Loucy (cell line): ENCODE measurements around the gene MYRIP.

Experiments used
- CTCF ChIP-seq: fragments of 200-600 bp; sonication (generic); conservative IDR thresholded peaks from 2 replicates; pipeline ENCODE4 v1.5.1; 2014; ENCODE audit warnings: mild to moderate bottlenecking, antibody characterized with exemption, low read length
- EZH2phosphoT487 ChIP-seq: fragments of 200-600 bp; IDR thresholded peaks from 2 replicates; pipeline ENCODE4 v1.6.1; 2018; ENCODE audit warnings: antibody characterized with exemption, mild to moderate bottlenecking, moderate library complexity, borderline replicate concordance

GRCh38 chr3:40216471-40216870, 407.1 kb downstream of the MYRIP start:
- no peak for TF ChIP-seq CTCF
- no peak for TF ChIP-seq EZH2phosphoT487
